Nucleus accumbens (tissue), 56 donors: ENCODE results near the gene ZBED1.
"Not testable (repeated sequence)": the region's sequence is repeated elsewhere in the genome, so short reads cannot be mapped to it uniquely, and the experiment has no call there.

Experiments
- DNase-seq, 56 donors: peaks; one replicate each; lab custom pipeline; 2025; lab: John Stamatoyannopoulos, UW

The ZBED1 gene

DNA sequence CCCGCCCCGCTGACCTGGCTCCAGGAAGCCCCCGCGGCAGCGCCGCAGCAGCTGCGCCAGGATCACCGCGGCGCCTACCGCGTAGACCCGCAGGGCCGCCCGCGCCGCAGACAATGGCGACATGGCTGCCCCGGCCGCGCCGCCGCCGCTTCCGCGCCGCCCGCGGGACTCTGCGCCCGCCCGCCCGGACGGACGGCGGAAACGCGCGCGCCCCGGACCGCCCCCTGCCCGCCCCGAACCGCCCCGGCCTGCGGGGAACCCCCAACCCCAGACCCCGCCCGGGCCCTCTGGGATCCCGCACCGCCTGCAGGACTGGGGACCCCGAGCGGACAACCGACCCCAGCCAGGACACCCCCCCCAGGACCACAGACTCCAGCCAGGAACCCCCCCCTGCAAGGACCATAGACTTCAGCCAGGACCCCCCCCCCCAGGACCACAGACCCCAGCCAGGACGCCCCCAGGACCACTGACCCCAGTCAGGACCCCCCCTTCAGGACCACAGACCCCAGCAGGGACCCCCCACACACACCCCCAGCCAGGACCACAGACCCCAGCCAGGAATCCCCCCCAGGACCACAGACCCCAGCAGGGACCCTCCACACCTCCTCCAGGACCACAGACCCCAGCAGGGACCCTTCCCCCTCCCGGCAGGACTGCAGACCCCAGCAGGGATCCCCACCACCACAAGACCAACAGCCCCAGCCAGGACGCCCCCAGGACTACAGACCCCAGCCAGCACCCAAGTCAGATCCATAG lies at the start of gene ZBED1, which contains the start of gene DHRSX:
Gene ZBED1, minus strand, starts transcription at position 174 of the 756 bp plus-strand sequence. CDS start 10,257 bp downstream, outside the sequence.
Gene DHRSX, minus strand, starts transcription at position 174 of the 756 bp plus-strand sequence. Its CDS starts 51 bp downstream, at position 123.
- DNase-seq: no peak

DNA sequence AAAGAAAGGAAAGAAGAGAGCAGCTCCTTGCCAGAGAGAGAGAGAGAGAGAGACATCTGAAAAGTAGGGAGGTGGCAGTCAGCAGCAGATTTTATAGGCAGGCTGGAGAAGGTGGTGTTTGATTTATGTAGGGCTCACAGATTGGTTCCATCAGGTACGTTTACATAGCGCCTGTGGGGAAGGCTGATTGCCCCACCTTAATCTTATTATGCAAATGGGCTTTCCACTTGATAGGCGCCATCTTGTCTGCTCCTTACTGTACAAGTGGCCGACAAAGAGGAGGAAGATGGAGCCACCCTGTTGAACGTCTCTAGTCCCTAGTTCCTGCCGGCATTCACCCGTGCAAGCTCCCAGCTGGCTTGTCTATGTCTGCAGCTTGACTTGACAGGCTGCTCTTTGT lies 49.1 kb upstream of the ZBED1 start:
- no peak for DNase-seq

DNA sequence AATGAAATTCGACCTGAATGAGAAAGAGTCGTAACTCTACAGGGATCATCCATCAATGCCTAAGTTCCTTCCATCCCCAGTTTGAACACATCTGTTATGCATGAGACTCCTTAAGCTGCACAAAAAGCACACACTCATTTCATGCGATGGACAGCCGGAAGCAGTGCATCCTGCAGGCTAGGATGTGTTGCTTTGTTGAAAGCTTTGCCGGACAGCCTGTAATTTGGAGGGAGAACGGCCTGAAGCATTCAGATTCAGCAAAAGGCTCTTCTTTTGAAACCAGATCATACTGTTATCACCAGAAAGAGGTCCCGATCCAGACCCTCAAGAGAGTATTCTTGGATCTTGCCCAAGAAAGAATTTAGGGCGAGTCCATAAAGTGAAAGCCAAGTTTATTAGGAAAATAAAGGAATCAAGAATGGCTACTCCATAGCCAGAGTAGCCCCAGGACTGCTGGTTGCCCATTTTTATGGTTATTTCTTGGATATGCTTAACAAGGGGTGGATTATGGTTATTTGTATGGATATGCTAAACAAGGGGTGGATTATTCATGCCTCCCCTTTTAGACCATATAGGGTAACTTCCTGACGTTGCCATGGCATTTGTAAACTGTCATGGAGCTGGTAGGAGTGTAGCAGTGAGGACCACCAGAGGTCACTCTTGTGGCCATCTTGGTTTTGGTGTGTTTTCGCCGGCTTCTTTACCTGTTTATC lies 48.1 kb upstream of the ZBED1 start:
- DNase-seq: no peak

DNA sequence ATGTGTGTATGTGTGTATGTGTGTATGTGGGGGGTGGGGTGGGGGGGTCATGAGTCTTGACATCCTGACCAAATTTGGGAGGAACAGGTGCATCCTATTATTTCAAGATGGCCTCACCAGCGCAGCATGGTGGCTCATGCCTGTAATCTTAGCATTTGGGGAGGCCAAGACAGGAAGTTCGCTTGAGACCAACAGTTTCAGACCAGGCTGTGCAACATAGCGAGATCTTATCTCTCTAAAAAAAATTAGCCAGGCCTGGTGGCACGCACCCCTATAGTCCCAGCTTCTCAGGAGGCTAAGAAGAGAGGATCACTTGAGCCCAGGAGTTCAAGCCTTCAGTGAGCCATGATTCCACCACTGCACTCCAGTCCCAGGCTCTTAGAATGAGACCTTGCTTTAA lies 47.0 kb upstream of the ZBED1 start:
- no peak for DNase-seq

DNA sequence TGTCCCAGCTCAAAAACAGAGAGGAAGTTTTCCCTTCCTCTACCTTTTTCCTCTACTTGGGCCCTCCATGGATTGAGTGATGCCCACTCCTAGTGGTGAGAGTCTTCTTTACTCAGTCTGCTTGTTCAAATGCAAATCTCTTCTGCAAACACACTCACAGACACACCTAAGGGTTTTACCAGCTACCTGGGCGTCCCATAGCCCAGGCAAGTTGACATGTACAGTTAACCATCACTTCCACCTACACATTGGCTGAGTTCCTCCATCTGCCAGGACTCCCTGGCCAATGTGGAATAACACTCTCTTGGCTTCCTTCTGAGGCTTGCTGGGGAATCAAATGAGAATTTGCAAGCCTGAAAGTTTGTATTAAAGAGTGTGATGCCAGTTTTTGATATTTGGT lies 45.7 kb upstream of the ZBED1 start:
- DNase-seq: no peak

DNA sequence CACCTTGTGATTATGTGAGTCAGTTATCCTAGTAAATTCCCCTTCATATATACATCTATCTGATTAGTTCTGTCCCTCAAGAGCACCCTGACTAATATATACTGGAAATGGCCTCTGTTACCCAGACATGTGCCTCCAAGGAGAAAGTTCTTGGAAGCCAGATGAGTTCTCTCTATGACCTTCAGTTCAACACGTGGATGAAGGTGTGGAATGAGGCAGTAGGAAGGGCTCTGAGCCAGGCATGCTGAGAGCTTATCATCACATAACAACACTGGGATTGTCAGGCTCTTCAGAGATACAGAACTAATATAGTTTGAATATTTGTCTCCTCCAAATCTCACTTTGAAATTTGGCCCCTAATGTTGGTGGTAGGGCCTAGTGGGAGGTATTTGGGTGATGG lies 44.4 kb upstream of the ZBED1 start:
- DNase-seq: no peak

DNA sequence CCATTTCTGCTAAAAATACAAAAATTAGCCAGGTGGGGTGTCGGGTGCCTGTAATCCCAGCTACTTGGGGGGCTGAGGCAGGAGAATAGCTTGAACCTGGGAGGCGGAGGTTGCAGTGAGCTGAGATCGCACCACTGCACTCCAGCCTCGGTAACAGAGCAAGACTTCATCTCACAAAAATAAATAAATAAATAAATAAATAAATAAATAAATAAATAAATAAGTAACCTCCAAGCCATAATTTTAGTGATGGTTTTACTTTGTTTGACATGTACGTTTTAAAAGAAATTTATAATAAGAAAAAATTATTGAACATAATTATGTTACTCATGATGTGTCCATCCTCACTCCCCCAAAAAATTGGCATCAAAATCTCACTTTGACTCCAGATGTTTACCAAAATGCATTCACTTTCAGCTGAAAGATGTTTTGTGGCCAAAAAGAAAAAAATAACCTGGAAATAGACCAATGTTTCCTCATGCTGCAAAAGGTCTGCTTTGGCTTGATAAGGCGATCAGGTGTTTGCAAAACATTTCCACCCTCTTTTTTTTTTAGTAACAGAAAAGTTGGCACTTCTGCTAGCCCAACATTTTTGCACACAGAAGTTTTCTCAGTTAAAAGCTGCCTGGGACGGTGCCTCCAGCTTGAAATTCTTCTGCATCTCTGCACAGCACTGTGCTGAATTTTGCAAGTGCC lies 42.2 kb upstream of the ZBED1 start:
- peak in 2 of 56 donors; percentile 0 for DNase-seq

DNA sequence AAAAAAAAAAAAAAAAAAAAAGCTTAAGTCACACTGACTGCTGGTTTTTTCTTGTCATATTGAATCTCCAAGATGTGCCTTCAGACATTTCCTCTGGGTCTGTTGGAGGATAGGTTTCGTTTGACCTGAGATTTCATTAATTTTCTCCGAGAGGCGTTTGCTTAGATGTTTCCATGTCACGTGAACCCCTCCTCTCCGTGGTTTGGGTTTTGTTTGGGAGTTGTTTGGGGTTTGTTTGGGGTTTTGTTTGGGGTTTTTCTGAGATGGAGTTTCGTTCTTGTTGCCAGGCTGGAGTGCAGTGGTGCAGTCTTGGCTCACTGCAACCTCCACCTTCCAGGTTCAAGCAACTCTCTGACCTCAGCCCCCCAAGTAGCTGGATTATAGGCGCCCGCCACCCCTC lies 40.8 kb upstream of the ZBED1 start:
- no peak for DNase-seq

DNA sequence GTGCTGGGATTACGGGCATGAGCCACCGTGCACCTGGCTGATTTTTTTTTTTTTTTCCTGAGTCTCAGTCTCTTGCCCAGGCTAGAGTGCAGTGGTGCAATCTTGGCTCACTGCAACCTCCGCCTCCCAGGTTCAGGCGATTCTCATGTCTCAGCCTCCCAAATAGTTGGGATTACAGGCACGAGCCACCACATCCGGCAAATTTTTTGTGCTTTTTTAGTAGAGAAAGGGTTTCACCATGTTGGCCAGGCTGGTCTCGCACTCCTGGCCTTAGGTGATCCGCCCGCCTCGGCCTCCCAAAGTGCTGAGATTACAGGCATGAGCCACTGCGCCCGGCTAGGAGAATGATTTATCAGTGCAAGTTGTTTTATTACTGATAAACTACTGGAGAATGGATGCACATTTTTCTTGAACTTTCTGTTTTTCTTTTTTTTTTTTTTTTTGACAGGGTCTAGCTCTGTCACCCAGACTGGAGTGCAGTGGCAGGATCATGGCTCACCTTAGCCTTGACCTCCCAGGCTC lies 39.7 kb upstream of the ZBED1 start:
- DNase-seq: no peak

DNA sequence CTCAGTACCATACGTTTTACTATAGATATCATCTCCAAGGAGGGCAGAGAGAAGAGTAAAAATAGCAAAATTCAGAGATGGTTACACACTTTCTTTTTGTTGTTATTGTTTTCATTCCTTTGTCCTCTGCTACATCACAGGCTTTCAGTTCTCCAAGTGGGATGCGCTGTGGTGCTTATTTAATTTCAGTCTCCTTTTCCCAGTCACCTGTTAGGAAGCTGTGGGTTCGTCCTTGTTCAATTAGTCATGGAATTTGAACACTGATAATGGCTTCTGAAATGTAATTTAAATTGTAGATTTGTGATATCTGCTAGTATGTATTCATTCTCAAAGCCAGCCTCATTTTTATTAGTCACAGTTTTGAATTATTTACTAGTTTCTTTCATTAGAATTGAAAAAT lies 38.8 kb upstream of the ZBED1 start:
- DNase-seq: no peak

DNA sequence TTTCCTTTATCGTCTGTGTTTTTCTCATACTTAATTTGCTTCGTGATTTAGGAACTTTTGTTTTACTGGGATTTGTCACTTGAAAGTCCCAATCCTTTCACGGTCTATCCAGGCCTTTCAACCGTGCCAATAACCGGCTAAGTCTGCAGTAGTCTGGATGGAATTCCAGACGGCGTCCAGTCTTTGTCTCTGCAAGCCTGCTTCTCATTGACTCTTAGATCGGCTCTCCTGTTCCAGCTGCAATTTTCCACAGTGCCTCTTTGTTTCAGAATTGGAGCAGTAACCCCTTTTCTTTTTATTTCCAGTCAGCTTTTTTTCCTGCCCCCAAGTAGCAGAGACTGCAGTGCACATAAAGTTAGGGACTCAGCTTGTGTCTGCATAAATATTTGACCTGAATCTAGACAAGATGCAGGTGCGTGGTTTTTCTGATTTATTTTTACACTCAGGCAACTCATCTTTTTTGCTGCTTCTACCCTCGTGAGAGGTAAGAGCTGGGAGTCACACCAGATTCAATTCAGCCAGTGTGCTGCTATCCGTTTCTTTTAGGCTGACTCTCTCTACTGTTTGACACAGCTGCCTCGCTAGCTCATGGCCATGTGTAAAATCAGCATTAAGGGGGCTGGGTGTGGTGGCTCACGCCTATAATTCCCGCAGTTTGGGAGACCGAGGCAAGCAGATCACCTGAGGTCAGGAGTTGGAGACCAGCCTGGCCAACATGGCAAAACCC lies 37.4 kb upstream of the ZBED1 start:
- DNase-seq: peak in 41 of 56 donors; percentile 0 to 64 (median 11)

DNA sequence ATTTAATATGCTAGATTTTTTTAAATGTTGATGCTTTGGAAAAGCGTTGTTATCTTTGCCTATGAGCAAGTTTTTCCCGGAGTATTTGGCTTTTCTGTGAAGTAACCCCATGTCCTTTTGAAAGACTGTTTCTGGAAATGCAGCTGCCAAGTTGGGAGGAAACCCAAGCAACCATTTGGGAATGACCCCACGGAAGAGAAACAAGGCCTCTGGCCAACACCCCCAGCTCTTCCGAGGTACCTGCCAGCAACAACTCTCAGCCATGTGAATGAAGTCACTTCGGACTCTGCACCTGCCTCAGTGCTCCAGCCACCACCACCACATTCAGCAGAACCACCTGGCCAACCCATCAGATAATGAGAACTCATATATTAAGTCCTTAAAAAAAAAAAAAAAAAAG lies 36.2 kb upstream of the ZBED1 start:
- peak in 14 of 56 donors; percentile 0 to 37 (median 2) for DNase-seq

DNA sequence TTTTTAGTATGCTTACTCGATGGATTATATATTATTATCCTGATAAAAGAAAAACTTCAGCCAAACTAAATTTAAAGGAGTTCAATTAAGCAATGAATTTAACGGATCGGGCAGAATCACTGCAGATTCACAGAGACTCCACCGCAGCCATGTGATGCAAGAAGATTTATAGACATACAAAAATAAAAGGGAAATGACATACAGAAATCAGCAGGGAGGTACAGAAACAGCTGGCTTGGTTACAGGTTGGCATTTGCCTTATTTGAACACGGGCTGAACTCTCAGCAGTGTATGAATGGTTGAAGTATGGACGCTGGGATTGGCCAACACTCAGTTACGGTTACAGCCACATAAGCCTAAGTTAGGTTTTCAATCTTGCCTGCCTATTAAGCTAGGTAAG lies 35.4 kb upstream of the ZBED1 start:
- no peak for DNase-seq

DNA sequence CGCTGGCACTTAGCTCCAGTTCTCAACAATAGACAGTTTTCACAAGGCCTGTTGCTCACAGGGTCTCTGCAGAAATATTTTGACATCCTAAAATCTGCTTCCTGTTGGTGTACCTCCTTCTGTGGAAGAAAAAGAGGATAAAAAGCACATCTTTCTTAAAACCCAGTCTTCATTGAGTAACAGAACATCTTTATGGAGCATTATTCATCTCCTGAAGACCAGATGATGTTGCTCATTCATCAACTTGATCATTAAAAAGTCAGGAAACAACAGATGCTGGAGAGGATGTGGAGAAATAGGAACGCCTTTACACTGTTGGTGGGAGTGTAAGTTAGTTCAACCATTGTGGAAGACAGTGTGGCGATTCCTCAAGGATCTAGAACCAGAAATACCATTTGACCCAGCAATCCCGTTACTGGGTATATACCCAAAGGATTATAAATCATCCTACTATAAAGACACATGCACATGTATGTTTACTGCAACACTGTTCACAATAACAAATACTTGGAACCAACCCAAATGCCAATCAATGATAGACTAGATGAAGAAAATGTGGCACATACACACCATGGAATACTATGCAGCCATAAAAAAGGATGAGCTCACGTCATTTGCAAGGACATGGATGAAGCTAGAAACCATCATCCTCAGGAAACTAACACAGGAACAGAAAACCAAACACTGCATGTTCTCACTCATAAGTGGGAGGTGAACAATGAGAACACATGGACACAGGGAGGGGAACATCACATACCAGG lies 33.7 kb upstream of the ZBED1 start:
- not testable (repeated sequence) for DNase-seq

DNA sequence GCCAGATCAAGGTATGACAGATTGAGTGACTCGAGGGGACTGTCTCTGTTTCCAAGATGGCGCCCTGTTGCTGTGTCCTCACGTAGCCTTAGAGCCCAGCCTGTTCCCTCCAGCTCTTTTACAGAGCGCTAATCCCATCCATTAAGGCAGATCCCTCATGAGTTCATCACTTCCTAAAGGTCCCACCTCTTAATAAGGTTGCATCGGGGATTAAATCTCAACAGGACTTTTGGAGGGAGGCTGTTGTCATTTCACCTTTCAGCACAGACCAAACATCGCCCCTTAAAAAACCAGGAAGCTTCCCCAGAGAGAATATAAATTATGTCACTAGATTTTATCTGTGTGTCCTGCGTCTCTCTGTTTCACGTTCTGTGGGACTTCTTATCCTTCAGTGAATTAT lies 32.6 kb upstream of the ZBED1 start:
- no peak for DNase-seq

DNA sequence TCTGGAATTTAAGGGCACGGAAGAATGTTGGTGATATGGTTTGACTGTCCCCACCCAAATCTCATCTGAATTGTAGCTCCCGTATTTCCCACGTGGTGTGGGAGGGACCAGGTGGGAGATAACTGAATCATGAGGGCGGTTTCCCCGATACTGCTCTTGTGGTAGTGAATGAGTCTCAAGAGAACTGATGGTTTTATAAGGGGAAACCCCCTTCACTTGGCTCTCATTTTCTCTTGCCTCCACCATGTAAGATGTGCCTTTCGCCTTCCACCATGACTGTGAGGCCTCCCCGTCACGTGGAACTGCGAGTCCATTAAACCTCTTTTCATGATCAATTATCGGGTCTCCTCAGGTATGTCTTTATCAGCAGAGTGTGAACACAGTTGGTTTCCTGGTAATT lies 25.6 kb upstream of the ZBED1 start:
- no peak for DNase-seq

DNA sequence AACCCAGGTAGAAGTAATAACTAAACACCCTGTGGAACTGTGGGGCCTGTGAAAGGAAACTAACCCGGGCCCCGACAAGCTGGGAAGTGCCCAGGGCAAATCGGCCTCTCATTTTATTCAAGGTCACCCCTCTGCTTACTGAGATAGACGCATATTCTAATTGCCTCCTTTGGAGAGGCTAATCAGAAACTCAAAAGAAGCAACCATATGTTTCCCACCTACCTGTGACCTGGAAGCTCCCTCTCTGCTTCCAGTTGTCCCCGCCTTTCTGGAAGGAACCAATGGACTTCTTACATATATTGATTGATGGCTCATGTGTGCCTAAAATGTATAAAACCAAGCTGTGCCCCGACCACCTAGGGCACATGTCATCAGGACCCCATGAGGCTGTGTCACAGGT lies 23.1 kb upstream of the ZBED1 start:
- DNase-seq: no peak

DNA sequence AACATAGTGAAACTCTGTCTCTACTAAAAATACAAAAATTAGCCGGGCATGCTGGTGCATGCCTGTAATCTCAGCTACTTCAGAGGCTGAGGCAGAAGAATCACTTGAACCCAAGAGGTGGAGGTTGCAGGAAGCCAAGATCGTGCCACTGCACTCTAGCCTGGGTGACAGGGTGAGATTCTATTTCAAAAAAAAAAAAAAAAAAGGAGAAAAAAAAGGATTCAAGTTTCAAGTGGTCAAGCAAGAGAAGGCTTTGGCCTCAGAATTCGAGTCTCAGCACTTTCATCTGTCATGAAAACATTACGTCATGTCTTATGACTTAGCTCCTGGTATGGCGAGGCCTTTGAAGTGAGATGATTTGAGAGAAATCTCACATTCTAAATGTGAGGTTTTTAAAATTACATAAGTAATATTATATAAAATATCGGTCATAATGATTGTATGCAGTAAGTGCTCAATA lies 21.2 kb upstream of the ZBED1 start:
- no peak for DNase-seq

DNA sequence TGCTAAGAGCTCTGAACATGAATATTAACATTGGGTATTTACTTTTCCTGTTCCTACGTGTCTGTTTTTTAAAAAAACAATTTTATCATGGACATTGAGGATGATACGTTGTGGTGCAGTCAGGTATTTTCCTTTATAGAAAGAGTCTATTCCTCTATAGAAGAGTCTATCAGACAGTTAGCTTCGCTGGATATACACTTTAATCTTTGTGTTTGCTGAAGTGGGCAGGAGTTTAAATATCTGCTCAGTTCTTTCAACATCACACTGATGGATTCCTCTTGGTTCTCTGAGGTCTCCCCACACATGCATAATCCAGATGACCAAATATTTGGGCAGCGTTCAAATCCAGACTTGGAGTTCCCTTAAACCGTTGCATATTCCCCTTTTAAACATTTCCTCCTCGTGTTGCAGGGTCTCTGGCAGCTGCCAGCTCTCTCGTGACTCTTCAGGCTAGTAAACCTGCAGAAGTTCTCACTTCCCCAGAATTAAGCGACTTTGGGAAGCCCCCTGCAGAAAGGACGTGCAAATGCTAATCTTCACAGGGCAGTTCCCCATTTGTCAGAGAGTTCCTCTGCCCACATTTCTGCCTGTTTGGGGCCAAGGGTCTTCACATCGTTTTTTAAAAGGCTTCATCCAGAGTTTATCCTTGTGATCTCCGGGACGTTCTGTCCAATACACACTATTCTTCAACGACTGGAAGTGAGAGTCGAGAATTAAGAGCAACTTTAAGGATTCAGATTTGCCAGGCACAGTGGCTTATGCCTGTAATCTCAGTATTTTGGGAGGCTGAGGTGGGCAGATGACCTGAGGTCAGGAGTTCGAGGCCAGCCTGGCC lies 20.5 kb upstream of the ZBED1 start:
- no peak for DNase-seq
